HG03045 (cell line): ENCODE results near the gene ARHGAP10.
"Not testable (repeated sequence)": the region's sequence is repeated elsewhere in the genome, so short reads cannot be mapped to it uniquely, and the experiment has no call there.

Experiments
- ATAC-seq: cut with Tn5 transposase; IDR thresholded peaks from one replicate; pipeline ENCODE4 v1.9.1; 2021; ENCODE audit warnings: mild to moderate bottlenecking, moderate library complexity; ENCODE audit not compliant: unreplicated experiment

The ARHGAP10 gene

GRCh38 chr4:147885216-147885615 lies 153.3 kb downstream of the ARHGAP10 start:
- not testable (repeated sequence) for ATAC-seq

GRCh38 chr4:147891476-147892115 lies 159.7 kb downstream of the ARHGAP10 start:
- no peak for ATAC-seq

GRCh38 chr4:147899512-147899911 lies 167.6 kb downstream of the ARHGAP10 start:
- no peak for ATAC-seq

GRCh38 chr4:147901388-147901787 lies 169.5 kb downstream of the ARHGAP10 start:
- ATAC-seq = no peak

GRCh38 chr4:147901916-147902315 lies 170.0 kb downstream of the ARHGAP10 start:
- no peak for ATAC-seq

GRCh38 chr4:147909225-147909624 lies 177.3 kb downstream of the ARHGAP10 start:
- ATAC-seq = no peak

GRCh38 chr4:147910315-147910714 lies 178.4 kb downstream of the ARHGAP10 start:
- ATAC-seq = no peak

- not testable (repeated sequence) for ATAC-seq
Observed at GRCh38 chr4:147912106-147912505, 180.2 kb downstream of the ARHGAP10 start.

GRCh38 chr4:147913137-147913536 lies 181.2 kb downstream of the ARHGAP10 start:
- ATAC-seq = peak; percentile 55

GRCh38 chr4:147916351-147916750 lies 184.5 kb downstream of the ARHGAP10 start:
- no peak for ATAC-seq

GRCh38 chr4:147923381-147923780 lies 191.5 kb downstream of the ARHGAP10 start:
- ATAC-seq = no peak

GRCh38 chr4:147923854-147924253 lies 192.0 kb downstream of the ARHGAP10 start:
- no peak for ATAC-seq

- no peak for ATAC-seq
Observed at GRCh38 chr4:147924604-147925412, 192.9 kb downstream of the ARHGAP10 start.

GRCh38 chr4:147927377-147928137 lies 195.7 kb downstream of the ARHGAP10 start:
- no peak for ATAC-seq

- no peak for ATAC-seq
Observed at GRCh38 chr4:147928400-147928799, 196.5 kb downstream of the ARHGAP10 start.

- ATAC-seq = no peak
Observed at GRCh38 chr4:147929746-147930145, 197.9 kb downstream of the ARHGAP10 start.

- ATAC-seq = no peak
Observed at GRCh38 chr4:147933316-147933715, 201.4 kb downstream of the ARHGAP10 start.

GRCh38 chr4:147933779-147934178 lies 201.9 kb downstream of the ARHGAP10 start:
- no peak for ATAC-seq

GRCh38 chr4:147938496-147938895 lies 206.6 kb downstream of the ARHGAP10 start:
- no peak for ATAC-seq

GRCh38 chr4:147940171-147940570 lies 208.3 kb downstream of the ARHGAP10 start:
- no peak for ATAC-seq

GRCh38 chr4:147941373-147941772 lies 209.5 kb downstream of the ARHGAP10 start:
- ATAC-seq = no peak

- peak; percentile 34 for ATAC-seq
Observed at GRCh38 chr4:147942729-147943128, 210.8 kb downstream of the ARHGAP10 start.
